Endothelial cell of umbilical vein (primary cell): Measurements from ENCODE around the gene TULP4. TPM values are rescaled to one million over a fixed set of nuclear protein-coding genes. Genes with fewer than 3 reads are reported as not detected.

Experiments used
- BruUV-seq: library from RNA; stranded (reverse); fragments of 400-500 nt; replicated peaks from 2 replicates; lab custom pipeline; 2021; lab: Mats Ljungman, UMichigan
- CTCF ChIA-PET: fragments of 300-600, 350-600 bp; sonication (Branson Sonifier 250); formaldehyde crosslinking; loops from one replicate; lab custom pipeline; 2021; ENCODE audit warnings: antibody characterized with exemption, inconsistent platforms; lab: Charles Lee
- POLR2A ChIA-PET: fragments of 300-600, 350-600 bp; sonication (Branson Sonifier 250); formaldehyde crosslinking; loops from one replicate; lab custom pipeline; 2021; ENCODE audit warnings: antibody characterized with exemption, inconsistent platforms; lab: Charles Lee
- DNase-seq: peaks from one replicate; pipeline ENCODE4 v3.0.0-alpha.2; 2011; ENCODE audit warnings: low read depth, low spot score
- FAIRE-seq: peaks from 2 replicates; lab custom pipeline; 2011; peaks lifted over from hg19 to GRCh38; lab: Jason Lieb, UNC
- H2AFZ ChIP-seq: 2 replicates; pipeline ENCODE4 v1.6.0; 2012; ENCODE audit warnings: low read depth, low read length, control low read depth, inconsistent platforms
- H3K27ac ChIP-seq: 2 replicates; pipeline ENCODE4 v1.5.1; 2011; ENCODE audit warnings: low read depth, mild to moderate bottlenecking, control low read depth, low read length, moderate library complexity; ENCODE audit not compliant: insufficient read depth
- H3K27me3 ChIP-seq, 2 experiments: 2 replicates each; pipeline versions ENCODE4 v1.6.0 to v1.6.1; 2011; ENCODE audit warnings: low read length in 2 of 2, mixed read lengths in 1 of 2; ENCODE audit not compliant: control insufficient read depth in 2 of 2, insufficient read depth in 2 of 2
- H3K36me3 ChIP-seq, 2 experiments: 2 replicates in 1 of 2; 3 replicates in 1 of 2; pipeline ENCODE4 v1.5.1; 2011; ENCODE audit warnings: low read length in 2 of 2, mild to moderate bottlenecking in 1 of 2, moderate library complexity in 1 of 2; ENCODE audit not compliant: control insufficient read depth in 2 of 2, insufficient read depth in 2 of 2; ENCODE audit errors: extremely low read depth in 1 of 2
- H3K4me1 ChIP-seq: 3 replicates; pipeline ENCODE4 v1.5.1; 2011; ENCODE audit warnings: mild to moderate bottlenecking, low read length; ENCODE audit not compliant: control insufficient read depth, insufficient read depth; ENCODE audit errors: extremely low read depth
- H3K4me2 ChIP-seq: 2 replicates; pipeline ENCODE4 v1.6.1; 2011; ENCODE audit warnings: low read length, control low read depth, mixed read lengths; ENCODE audit not compliant: insufficient read depth
- H3K4me3 ChIP-seq, 3 experiments: fragments of 200-600 bp in 1 of 3; sonication (generic), shearing (Covaris generic) in 1 of 3; replicated peaks in 1 of 3; 2 replicates each; pipeline ENCODE4 v1.5.1; 2011 to 2016; ENCODE audit warnings: control low read depth in 3 of 3, low read length in 3 of 3, mild to moderate bottlenecking in 2 of 3, inconsistent platforms in 1 of 3, low read depth in 1 of 3, moderate library complexity in 1 of 3; ENCODE audit not compliant: insufficient read depth in 1 of 3
- H3K79me2 ChIP-seq: 2 replicates; pipeline ENCODE4 v1.6.0; 2012; ENCODE audit warnings: low read length, inconsistent platforms; ENCODE audit not compliant: control insufficient read depth, insufficient read depth
- H3K9ac ChIP-seq: replicated peaks from 2 replicates; pipeline ENCODE3; 2011; ENCODE audit warnings: low read length, control low read depth; ENCODE audit not compliant: insufficient read depth; ENCODE audit errors: extremely low read depth
- H3K9me1 ChIP-seq: replicated peaks from 3 replicates; pipeline ENCODE4 v1.6.0; 2011; ENCODE audit warnings: mild to moderate bottlenecking, low read length; ENCODE audit not compliant: control insufficient read depth, insufficient read depth; ENCODE audit errors: extremely low read depth
- H3K9me3 ChIP-seq: replicated peaks from 2 replicates; pipeline ENCODE4 v1.5.1; 2012; ENCODE audit warnings: low read length, inconsistent platforms; ENCODE audit not compliant: control insufficient read depth, insufficient read depth
- H4K20me1 ChIP-seq: replicated peaks from 2 replicates; pipeline ENCODE3; 2011; ENCODE audit warnings: mild to moderate bottlenecking, low read length; ENCODE audit not compliant: control insufficient read depth, insufficient read depth; ENCODE audit errors: extremely low read depth
- CTCF ChIP-seq, 2 donors: IDR thresholded peaks; 1 replicate in 1 of 2; 2 replicates in 1 of 2; pipeline ENCODE4 v1.5.1; 2011; ENCODE audit warnings: low read length in 2 of 2, mild to moderate bottlenecking in 2 of 2, moderate library complexity in 2 of 2, control low read depth in 1 of 2, inconsistent platforms in 1 of 2, low read depth in 1 of 2; ENCODE audit not compliant: insufficient read depth in 1 of 2; ENCODE audit errors: extremely low read depth in 1 of 2
- EZH2 ChIP-seq: IDR thresholded peaks from 2 replicates; pipeline ENCODE4 v1.6.1; 2012; ENCODE audit warnings: borderline replicate concordance, low read depth, mild to moderate bottlenecking, moderate library complexity, low read length, inconsistent platforms; ENCODE audit not compliant: severe bottlenecking
- FOS ChIP-seq: IDR thresholded peaks from 2 replicates; pipeline ENCODE4 v1.6.1; 2011; ENCODE audit warnings: mild to moderate bottlenecking, low read length, moderate library complexity, borderline replicate concordance; ENCODE audit not compliant: insufficient read depth
- GATA2 ChIP-seq: IDR thresholded peaks from 2 replicates; pipeline ENCODE4 v1.7.0; 2011; ENCODE audit warnings: low read depth, mild to moderate bottlenecking, moderate library complexity, mixed read lengths, low read length; ENCODE audit not compliant: insufficient read length, insufficient read depth
- JUN ChIP-seq: IDR thresholded peaks from 2 replicates; pipeline ENCODE4 v1.6.1; 2011; ENCODE audit warnings: borderline replicate concordance, low read depth; ENCODE audit not compliant: insufficient read length, insufficient read depth
- MAX ChIP-seq: IDR thresholded peaks from 2 replicates; pipeline ENCODE4 v1.6.1; 2011; ENCODE audit not compliant: insufficient read depth, insufficient read length
- MYC ChIP-seq: IDR thresholded peaks from one replicate; pipeline ENCODE4 v1.6.1; 2011; ENCODE audit warnings: mild to moderate bottlenecking, low read depth, low read length
- POLR2A ChIP-seq: IDR thresholded peaks from 2 replicates; pipeline ENCODE4 v1.6.1; 2012; ENCODE audit warnings: low read depth, mild to moderate bottlenecking, control low read depth, low read length
- POLR2AphosphoS5 ChIP-seq: IDR thresholded peaks from 2 replicates; pipeline ENCODE4 v1.6.1; 2012; ENCODE audit warnings: low read depth, mild to moderate bottlenecking, control low read depth, low read length, moderate library complexity; ENCODE audit not compliant: insufficient read depth
- dilution Hi-C: fragments of 300-500 bp; cut with MboI; formaldehyde crosslinking; loops from one replicate; pipeline ENCODE4 v1.15.0; 2019; ENCODE audit warnings: low sequenced_read_pairs; ENCODE audit not compliant: extremely low pct_ligation_motif_present
- intact Hi-C: fragments of 100-400 bp; cut with micrococcal nuclease; formaldehyde crosslinking; loops from one replicate; pipeline ENCODE4 v1.10.0; 2022
- polyA plus RNA-seq, 4 experiments: library from polyadenylated mRNA; depleted of rRNA in 3 of 4; stranded (reverse) in 3 of 4; unstranded in 1 of 4; fragments of >200 nt; gene quantifications; 2 replicates each; pipeline versions ENCODE4 v1.2.1 to v1.2.3, GENCODE V29; 2011 to 2012; ENCODE audit warnings: missing spikeins in 1 of 4
- total RNA-seq: library from RNA; stranded (reverse); gene quantifications from 2 replicates; pipeline ENCODE4 v1.2.3, GENCODE V29; 2021

TULP4 gene
- total and polyA plus RNA-seq, 2 donors (not counting 3 experiments of a cell fraction or from before 2014, with no cell fraction given): 10.8 to 55.1 TPM

GRCh38 chr6:158481690-158482473, 169.6 kb downstream of the TULP4 start:
- FAIRE-seq: peak; percentile 97
- no peak for TF ChIP-seq POLR2A
- TF ChIP-seq JUN: peak; percentile 50
- no peak for TF ChIP-seq CTCF (IDR thresholded peaks at IDR 0.05; ENCODE audit: extremely low read depth in 1 of 2, insufficient read depth in 1 of 2, low read depth in 1 of 2, low read length in 2 of 2)
- peak; percentile 72 for TF ChIP-seq POLR2AphosphoS5
- no peak for TF ChIP-seq MAX
- no peak for TF ChIP-seq EZH2
- peak; percentile 93 for TF ChIP-seq FOS
- no peak for TF ChIP-seq MYC
- no peak for TF ChIP-seq GATA2
- Histone ChIP-seq H4K20me1 (no peaks in the 10 kb centered on the region), H3K9me3 (no peaks in the 10 kb centered on the region), H3K9me1 (no peaks in the 10 kb centered on the region), H3K36me3 (peaks cover 0 to 6% of the 10 kb centered on the region in 2 experiments), H3K4me2 (peak overlapping the region; percentile 13), H3K79me2 (no peaks in the 10 kb centered on the region), H3K27ac (peak overlapping the region; percentile 66), H3K9ac (no peak overlapping the region), H2AFZ (no peak overlapping the region), H3K27me3 (no peaks in the 10 kb centered on the region), H3K4me3 (no peak overlapping the region), H3K4me1 (peaks cover 17% of the 10 kb centered on the region)
- dilution Hi-C loops (no loop called here), intact Hi-C loops (loop anchor here (1.0 to 5.0 kb wide), 2 partner anchors 10 to 75 kb away; no protein-coding TSS in a partner anchor)
- peak; percentile 86 for DNase-seq
- BruUV-seq: no TSS peak
- ChIA-PET POLR2A (no interaction called here), CTCF (interaction anchor here (0.9 to 1.7 kb wide), 4 partner anchors 10 to 261 kb away, joined by 3 to 8 read pairs (median 3); no protein-coding TSS in a partner anchor)
